GM19043 (cell line): ENCODE measurements around the gene HAGHL.
"Not testable (repeated sequence)": the region's sequence is repeated elsewhere in the genome, so short reads cannot be mapped to it uniquely, and the experiment has no call there.

Experiments
- ATAC-seq: cut with Tn5 transposase; IDR thresholded peaks from one replicate; pipeline ENCODE4 v1.9.1; 2021; ENCODE audit warnings: low read depth; ENCODE audit not compliant: unreplicated experiment

HAGHL gene

GRCh38 chr16:687499-687898 lies 39.4 kb upstream of the HAGHL start:
- ATAC-seq: no peak

- no peak for ATAC-seq
These were observed 37.6 kb upstream of the HAGHL start for GRCh38 chr16:689175-689897.

GRCh38 chr16:691242-691641 lies 35.7 kb upstream of the HAGHL start:
- ATAC-seq: not testable (repeated sequence)

DNA sequence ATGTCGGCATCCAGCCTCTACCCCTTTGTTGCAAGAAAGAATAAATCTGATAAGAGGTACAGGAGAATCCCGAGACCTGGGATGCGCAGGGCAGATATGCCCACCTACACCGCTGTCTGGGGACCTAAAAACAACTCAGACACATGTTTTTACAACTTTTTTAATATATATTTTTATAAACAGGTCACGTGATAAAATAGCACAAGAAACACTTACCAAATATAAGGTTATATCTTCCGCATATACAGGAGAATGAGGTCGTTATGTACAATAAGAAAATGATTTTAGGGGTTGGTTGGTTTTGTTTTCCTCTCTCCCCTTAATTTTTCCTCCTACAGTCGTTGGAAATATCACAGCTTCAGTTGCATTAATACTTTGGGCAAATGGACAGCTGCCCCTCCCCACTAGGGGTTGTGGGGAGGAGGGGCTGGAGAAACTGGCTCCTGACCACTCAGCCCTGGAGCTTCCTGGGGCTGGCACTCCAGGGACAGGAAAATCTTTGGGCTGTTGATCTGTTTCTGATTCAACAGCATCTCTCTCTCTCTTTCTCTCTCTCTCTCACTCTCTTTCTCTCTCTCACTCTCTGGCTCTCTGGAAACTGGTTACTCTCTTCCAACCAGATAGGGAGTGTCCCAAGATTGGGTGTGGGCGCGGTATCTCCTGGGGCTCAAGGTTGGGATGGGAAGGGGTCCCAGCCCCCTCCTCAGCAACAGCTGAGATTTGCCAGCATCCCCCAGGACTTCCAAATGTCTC lies 34.4 kb upstream of the HAGHL start:
- ATAC-seq: no peak

- ATAC-seq: no peak
These were observed 33.5 kb upstream of the HAGHL start for GRCh38 chr16:693364-693763.

GRCh38 chr16:693766-694165 lies 33.1 kb upstream of the HAGHL start:
- no peak for ATAC-seq

GRCh38 chr16:694187-694862 lies 32.6 kb upstream of the HAGHL start:
- no peak for ATAC-seq

- ATAC-seq: no peak
These were observed 32.0 kb upstream of the HAGHL start for GRCh38 chr16:694863-695354.

GRCh38 chr16:695355-696089 lies 31.4 kb upstream of the HAGHL start:
- no peak for ATAC-seq

DNA sequence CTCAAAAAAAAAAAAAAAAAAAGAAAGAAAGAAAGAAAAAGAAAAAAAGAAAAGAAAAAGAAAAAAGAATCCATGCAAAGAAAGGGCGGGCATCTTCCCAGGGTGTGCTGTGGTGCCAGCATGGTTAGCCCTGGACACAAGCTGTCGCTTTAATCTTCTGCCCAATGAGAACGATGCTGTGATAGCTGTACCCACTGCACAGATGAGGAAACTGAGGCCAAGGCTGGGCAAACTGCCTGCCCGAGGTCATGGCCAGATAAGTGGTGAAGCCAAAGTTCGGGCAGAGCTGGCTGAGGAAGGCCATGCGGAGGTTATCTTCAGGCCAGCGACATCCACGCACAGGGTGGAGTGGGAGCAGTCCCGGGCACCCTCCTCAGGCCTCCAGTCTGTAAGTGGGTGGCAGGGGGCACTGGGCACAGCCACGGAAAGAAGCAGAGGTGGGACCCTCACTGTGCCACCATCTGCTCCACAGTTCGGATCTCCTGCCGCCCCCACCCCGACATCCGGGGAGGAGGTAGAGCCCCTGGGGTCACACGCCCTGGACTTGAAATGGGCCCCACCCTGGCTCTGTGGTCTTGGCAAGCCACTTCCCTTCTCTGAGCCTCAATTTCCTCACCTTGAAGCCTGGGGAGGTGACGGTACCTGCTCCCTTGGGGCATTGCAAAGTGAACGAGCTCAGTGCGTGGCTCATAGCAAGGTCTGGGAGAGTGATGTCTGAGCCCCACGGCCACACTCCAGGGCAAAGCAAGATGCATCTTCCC lies 27.8 kb upstream of the HAGHL start:
- ATAC-seq: no peak

GRCh38 chr16:700684-701584 lies 26.0 kb upstream of the HAGHL start:
- no peak for ATAC-seq

- ATAC-seq: no peak
These were observed 24.6 kb upstream of the HAGHL start for GRCh38 chr16:702341-702740.

DNA sequence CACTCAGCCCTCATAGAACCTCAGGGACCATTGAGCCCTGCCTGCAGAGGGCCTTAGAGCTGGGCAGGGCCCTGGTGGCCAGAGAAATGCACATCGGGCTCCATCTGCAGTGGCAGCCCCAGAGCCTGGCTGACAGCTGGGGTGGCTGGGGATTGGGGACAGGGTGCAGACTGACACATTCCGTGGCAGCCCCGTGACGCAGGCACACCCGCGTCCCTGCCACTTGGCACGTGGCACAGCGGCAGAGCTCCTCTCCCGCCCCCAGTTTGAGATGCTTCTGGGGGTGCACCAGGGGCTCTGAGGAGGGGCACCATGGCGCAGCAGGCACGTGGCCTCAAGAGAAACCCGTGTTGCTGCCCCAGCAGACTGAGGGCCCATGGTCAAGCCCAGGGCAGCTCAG lies 23.5 kb upstream of the HAGHL start:
- ATAC-seq: no peak

DNA sequence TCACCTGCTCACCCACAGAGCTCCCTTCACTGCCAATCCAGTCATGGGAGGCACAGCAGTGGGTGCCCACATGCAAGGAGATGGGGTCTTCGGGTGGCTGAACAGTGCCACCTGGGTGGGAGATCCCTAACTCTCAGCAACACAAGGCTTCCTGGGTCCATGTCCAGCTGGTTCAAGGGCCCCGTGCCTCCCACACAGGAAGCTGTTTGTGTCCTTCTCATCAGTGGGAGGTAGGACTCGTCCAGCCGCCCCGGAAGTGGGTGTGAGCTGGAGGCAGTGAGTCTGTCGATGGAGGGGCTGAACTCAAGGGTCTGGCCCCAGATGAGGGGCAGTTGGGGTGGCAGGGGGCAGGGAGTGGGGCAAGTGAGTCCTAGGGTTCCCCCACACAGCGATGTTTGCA lies 22.9 kb upstream of the HAGHL start:
- ATAC-seq: no peak

GRCh38 chr16:704552-705380 lies 22.1 kb upstream of the HAGHL start:
- ATAC-seq: no peak

GRCh38 chr16:705431-706188 lies 21.3 kb upstream of the HAGHL start, which contains the start of gene FBXL16:
Gene FBXL16 (minus strand): TSS chr16:705801. CDS start chr16:697405, 8,396 bp downstream.
- ATAC-seq: no peak
